Ectodermal cell (in vitro differentiated cells): Measurements from ENCODE around the gene TRPM7.

ENCODE experiments used
- H3K27ac ChIP-seq: 2 replicates; pipeline ENCODE4 v1.7.0; 2013; ENCODE audit warnings: mild to moderate bottlenecking, low read depth, low read length; ENCODE audit not compliant: insufficient read depth, poor library complexity, severe bottlenecking
- H3K27me3 ChIP-seq: 2 replicates; pipeline ENCODE4 v1.7.0; 2013; ENCODE audit warnings: mild to moderate bottlenecking, low read length; ENCODE audit not compliant: insufficient read depth, control insufficient read depth, poor library complexity, severe bottlenecking
- H3K36me3 ChIP-seq: one replicate; pipeline ENCODE4 v1.7.0; 2013; ENCODE audit warnings: low read length; ENCODE audit not compliant: control insufficient read depth, insufficient read depth
- H3K4me1 ChIP-seq: one replicate; pipeline ENCODE4 v1.7.0; 2013; ENCODE audit warnings: low read length; ENCODE audit not compliant: control insufficient read depth, insufficient read depth
- H3K4me3 ChIP-seq: 2 replicates; pipeline ENCODE4 v1.7.0; 2013; ENCODE audit warnings: low read depth, low read length, control low read depth; ENCODE audit not compliant: insufficient read depth
- H3K9me3 ChIP-seq: 2 replicates; pipeline ENCODE4 v1.7.0; 2013; ENCODE audit warnings: mild to moderate bottlenecking, low read length, moderate library complexity; ENCODE audit not compliant: control insufficient read depth
- WGBS, 2 experiments: methylation state at CpG; one replicate each; pipeline ENCODE4 v1.1.7; 2013; ENCODE audit warnings: missing lambda C conversion rate in 2 of 2; 5-methylcytosine and 5-hydroxymethylcytosine counted together

TRPM7 gene

DNA sequence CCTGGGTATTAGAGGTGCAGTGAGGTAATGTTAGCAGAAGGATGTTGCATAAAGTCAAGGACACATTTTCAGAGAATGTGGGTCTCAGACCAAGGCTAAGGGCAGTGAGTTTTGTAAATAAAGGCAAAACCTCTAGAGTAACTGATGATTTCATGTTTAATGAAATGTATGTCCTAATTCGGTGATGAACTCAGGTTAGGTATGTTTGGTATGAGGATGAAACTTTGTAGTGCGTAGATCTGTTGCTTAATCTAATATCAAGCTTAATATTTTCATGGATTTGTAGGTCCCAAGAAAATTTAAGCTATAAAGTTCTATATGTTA, 143.7 kb downstream of the TRPM7 start:
- WGBS, 2 experiments = 90 to 100% methylated on average over 2 of the region's 2 CpGs
- Histone ChIP-seq H3K27me3 (no peaks in the 10 kb centered on the region), H3K9me3 (no peaks in the 10 kb centered on the region), H3K27ac (no peak overlapping the region), H3K4me1 (no peaks in the 10 kb centered on the region), H3K4me3 (no peak overlapping the region), H3K36me3 (no peaks in the 10 kb centered on the region)

DNA sequence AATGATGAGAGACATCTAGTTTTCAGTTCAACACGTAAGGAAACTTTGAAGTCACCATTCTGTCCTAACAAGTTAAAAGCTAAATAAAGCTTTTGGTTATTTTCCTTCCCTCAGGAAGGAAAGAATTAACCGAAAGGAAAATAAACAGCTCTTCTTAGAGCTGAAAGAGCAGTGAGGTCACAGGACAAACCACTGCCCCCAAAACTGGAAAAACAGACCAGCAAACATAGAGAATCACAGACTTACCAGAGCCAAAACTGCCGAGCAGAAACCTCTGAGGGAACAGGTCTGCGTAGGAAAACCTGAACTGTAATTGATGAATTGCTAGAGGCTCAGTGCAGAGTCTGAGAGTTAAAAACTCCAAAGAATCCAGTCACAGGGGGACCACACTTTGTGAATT, 154.8 kb downstream of the TRPM7 start:
- Histone ChIP-seq H3K4me1 (no peaks in the 10 kb centered on the region), H3K4me3 (no peak overlapping the region), H3K27ac (no peak overlapping the region), H3K27me3 (no peaks in the 10 kb centered on the region), H3K9me3 (no peaks in the 10 kb centered on the region), H3K36me3 (no peaks in the 10 kb centered on the region)
- WGBS, 2 experiments = 95% methylated on average over 3 to 4 of the region's 4 CpGs

DNA sequence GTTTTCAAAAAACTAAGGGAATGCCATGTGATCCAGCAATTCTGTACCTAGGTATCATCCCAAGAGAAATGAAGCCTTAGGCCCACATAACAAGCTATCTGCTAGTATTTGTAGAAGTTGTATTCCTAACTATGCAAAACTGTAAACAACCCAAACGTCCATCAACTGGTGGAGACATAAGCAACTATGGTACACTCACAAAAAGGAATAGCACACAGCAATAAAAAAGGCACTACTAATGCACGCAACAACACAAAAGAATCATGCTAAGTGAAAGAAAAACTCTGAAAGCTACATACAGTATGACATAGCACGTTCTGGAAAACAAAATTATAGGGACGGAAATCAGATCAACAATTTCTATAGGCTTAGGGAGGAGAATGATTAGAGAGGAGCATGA, 155.4 kb downstream of the TRPM7 start:
- no peaks in the 10 kb centered on the region for H3K4me1 ChIP-seq
- H3K27me3 ChIP-seq = no peaks in the 10 kb centered on the region
- WGBS, 2 experiments = 95 to 97% methylated on average over 4 of the region's 4 CpGs
- no peaks in the 10 kb centered on the region for H3K36me3 ChIP-seq
- no peak overlapping the region for H3K27ac ChIP-seq
- no peaks in the 10 kb centered on the region for H3K9me3 ChIP-seq
- H3K4me3 ChIP-seq = no peak overlapping the region

DNA sequence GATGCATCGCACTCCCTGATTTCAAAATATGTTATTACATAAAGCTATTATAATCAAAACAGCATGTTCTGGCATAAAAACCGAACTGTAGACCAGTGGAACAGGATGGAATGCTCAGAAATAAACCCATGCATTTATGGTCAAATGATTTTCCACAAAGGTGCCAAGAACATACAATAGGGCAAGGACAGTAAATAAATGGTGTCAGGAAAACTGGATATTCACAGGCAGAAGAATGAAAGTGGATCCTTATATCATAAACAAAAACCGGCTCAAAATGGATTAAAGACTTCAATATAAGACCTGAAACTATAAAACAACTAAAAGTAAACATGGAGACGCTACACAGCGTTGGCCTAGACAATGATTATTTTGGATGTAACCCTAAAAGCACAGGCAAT, 162.7 kb downstream of the TRPM7 start:
- WGBS, 2 experiments = 91 to 93% methylated on average over 5 of the region's 5 CpGs
- Histone ChIP-seq H3K27me3 (no peaks in the 10 kb centered on the region), H3K27ac (no peak overlapping the region), H3K4me1 (no peaks in the 10 kb centered on the region), H3K9me3 (no peaks in the 10 kb centered on the region), H3K4me3 (no peak overlapping the region), H3K36me3 (no peaks in the 10 kb centered on the region)

DNA sequence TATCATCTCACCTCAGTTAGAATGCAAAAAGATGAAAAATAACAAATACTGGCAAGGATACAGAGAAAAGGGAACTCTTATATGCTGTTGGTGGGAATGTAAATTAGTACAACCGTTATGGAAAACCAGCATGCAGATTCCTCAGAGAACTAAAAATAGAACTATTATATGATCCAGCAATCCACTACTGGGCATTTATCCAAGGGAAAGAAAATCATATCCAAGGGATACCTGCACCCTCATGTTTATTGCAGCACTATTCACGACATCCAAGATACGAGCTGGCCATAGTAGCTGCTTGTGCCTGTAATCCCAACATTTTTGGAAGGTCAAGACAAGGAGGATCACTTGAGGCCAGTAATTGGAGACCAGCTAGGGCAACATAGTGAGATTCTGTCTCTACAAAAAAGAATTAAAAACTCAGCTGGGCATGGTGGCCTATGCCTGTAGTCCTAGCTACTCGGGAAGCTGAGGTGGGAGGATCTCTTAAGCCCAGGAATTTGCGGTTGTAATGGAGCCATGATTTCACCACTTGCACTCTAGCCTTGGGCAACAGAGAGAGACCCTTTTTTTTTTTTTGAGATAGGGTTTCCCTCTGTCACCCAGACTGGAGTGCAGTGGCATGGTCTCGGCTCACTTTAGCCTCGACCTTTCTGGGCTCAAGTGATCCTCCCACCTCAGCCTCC, 166.7 kb downstream of the TRPM7 start:
- no peak overlapping the region for H3K27ac ChIP-seq
- 89% methylated on average over 7 of the region's 7 CpGs for WGBS, 2 experiments
- H3K27me3 ChIP-seq = no peaks in the 10 kb centered on the region

DNA sequence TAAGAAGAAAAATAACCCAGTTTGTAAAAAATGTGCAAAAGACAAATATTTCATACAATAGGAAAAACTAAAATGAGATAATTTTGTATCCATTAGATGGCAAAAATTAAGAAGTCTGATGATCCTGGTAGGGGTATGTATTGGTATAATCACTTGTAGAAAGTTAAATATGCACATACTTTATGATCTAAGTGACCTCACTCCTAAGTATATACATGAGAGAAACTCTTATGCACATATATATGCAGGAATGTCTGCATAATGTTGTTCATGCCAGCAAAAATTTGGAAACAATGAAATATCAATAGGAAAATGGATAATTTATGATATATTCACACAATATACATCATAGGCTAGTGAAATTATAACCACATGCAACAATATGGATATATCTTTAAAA, 173.6 kb downstream of the TRPM7 start:
- H3K27ac ChIP-seq = no peak overlapping the region
- no peaks in the 10 kb centered on the region for H3K9me3 ChIP-seq
- H3K36me3 ChIP-seq = no peaks in the 10 kb centered on the region
- H3K4me3 ChIP-seq = no peak overlapping the region
- no peaks in the 10 kb centered on the region for H3K27me3 ChIP-seq
- no peaks in the 10 kb centered on the region for H3K4me1 ChIP-seq

More for the DNA sequence above, 166.7 kb downstream of the TRPM7 start:
- Histone ChIP-seq H3K36me3 (no peaks in the 10 kb centered on the region), H3K4me3 (no peak overlapping the region), H3K9me3 (no peaks in the 10 kb centered on the region), H3K4me1 (no peaks in the 10 kb centered on the region)
